Measurements from ENCODE around the gene CXCR5. TPM values are rescaled to one million over a fixed set of nuclear protein-coding genes. Genes with fewer than 3 reads are reported as not detected.
A peak's percentile ranks its signal among the peaks of the same experiment; 100 is the strongest.

CXCR5 gene
- total and polyA plus RNA-seq, 8 donors = 0.10 TPM; not detected in 7

DNA sequence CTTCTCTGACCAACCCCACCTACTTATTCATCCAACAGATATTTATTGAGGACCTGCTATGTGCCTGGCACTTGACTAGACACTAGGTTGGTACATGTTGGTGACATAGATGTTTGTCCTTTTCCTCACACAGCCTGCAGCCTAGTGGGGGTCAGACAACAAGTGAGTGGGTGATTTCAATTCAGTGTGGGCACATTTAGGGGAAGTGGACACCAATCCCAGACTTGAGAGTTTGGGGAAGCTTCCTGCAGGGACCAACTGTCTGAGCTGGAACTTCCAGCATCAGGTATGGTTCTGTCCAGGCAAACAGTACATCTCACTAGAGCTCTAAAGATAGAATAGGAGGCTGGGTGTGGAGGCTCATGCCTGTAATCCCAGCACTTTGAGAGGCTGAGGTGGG lies 47.9 kb downstream of the CXCR5 start:
- H3K4me3 ChIP-seq = no peak overlapping the region
- H3K4me1 ChIP-seq = peaks cover 12 to 32% of the 10 kb centered on the region in 2 donors
- intact Hi-C loops (cut with DNase I) = no loop called here
- no peaks in the 10 kb centered on the region for H3K36me3 ChIP-seq
- H3K27me3 ChIP-seq = no peaks in the 10 kb centered on the region
- DNase-seq (no peak), ATAC-seq (no peak)
- no peak overlapping the region for H3K27ac ChIP-seq
- TF ChIP-seq, protein P1, sequence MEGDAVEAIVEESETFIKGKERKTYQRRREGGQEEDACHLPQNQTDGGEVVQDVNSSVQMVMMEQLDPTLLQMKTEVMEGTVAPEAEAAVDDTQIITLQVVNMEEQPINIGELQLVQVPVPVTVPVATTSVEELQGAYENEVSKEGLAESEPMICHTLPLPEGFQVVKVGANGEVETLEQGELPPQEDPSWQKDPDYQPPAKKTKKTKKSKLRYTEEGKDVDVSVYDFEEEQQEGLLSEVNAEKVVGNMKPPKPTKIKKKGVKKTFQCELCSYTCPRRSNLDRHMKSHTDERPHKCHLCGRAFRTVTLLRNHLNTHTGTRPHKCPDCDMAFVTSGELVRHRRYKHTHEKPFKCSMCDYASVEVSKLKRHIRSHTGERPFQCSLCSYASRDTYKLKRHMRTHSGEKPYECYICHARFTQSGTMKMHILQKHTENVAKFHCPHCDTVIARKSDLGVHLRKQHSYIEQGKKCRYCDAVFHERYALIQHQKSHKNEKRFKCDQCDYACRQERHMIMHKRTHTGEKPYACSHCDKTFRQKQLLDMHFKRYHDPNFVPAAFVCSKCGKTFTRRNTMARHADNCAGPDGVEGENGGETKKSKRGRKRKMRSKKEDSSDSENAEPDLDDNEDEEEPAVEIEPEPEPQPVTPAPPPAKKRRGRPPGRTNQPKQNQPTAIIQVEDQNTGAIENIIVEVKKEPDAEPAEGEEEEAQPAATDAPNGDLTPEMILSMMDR (IDR thresholded peaks at IDR 0.05) = no peak
- H3K9me3 ChIP-seq = no peaks in the 10 kb centered on the region

DNA sequence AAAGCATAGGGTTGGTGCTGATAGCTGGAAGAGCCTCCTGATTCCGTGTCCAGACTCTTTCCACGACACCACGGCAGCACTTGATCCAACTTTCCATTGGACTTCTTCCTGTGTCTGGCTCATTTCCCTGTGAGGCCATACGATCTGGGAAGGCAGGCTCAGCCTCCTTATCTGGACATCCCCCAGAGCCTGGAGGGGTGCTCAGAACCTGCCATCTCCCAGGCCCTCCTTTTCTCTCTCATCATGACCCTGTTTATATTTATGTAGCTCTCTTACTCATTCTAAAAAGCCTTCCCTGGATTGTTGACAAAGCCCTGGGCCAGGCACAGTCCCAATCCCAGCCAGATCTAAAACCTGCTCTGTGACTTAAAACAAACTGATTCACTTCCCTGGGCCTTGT lies 49.8 kb downstream of the CXCR5 start:
- TF ChIP-seq, protein P1 (IDR thresholded peaks at IDR 0.05) = no peak
- no peaks in the 10 kb centered on the region for H3K27me3 ChIP-seq
- peaks cover 8 to 13% of the 10 kb centered on the region in 2 donors for H3K4me1 ChIP-seq
- no peaks in the 10 kb centered on the region for H3K9me3 ChIP-seq
- no peak overlapping the region for H3K4me3 ChIP-seq
- DNase-seq = no peak
- intact Hi-C loops (cut with DNase I) = no loop called here
- H3K36me3 ChIP-seq = no peaks in the 10 kb centered on the region
- ATAC-seq = no peak
- peak overlapping the region in 1 of 2 donors; percentile 46 for H3K27ac ChIP-seq

DNA sequence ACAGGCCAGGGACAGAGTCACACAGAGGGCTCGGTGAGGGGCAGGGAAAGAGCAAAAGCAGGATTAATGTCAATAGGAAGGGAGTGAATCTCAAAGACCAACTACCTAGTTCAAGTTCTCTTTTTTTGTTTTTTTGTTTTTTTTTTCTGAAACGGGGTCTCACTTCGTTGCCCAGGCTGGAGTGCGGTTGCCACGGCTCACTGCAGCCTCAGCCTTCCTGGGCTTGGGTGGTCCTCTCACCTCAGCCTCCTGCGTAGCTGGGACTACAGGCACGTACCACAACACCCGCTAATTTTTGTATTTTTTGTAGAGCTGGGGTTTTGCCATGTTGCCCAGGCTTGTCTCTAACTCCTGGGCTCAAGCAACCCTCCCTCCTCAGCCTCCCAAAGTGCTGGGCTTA lies 51.7 kb downstream of the CXCR5 start:
- intact Hi-C loops (cut with DNase I) = no loop called here
- Histone ChIP-seq H3K9me3 (no peaks in the 10 kb centered on the region), H3K27me3 (no peaks in the 10 kb centered on the region), H3K27ac (no peak overlapping the region), H3K4me3 (no peak overlapping the region), H3K36me3 (no peaks in the 10 kb centered on the region), H3K4me1 (peaks cover 3 to 11% of the 10 kb centered on the region in 2 donors)
- ATAC-seq (no peak), DNase-seq (peak in 1 of 4 donors; percentile 21)
- TF ChIP-seq, protein P1 (IDR thresholded peaks at IDR 0.05) = no peak

DNA sequence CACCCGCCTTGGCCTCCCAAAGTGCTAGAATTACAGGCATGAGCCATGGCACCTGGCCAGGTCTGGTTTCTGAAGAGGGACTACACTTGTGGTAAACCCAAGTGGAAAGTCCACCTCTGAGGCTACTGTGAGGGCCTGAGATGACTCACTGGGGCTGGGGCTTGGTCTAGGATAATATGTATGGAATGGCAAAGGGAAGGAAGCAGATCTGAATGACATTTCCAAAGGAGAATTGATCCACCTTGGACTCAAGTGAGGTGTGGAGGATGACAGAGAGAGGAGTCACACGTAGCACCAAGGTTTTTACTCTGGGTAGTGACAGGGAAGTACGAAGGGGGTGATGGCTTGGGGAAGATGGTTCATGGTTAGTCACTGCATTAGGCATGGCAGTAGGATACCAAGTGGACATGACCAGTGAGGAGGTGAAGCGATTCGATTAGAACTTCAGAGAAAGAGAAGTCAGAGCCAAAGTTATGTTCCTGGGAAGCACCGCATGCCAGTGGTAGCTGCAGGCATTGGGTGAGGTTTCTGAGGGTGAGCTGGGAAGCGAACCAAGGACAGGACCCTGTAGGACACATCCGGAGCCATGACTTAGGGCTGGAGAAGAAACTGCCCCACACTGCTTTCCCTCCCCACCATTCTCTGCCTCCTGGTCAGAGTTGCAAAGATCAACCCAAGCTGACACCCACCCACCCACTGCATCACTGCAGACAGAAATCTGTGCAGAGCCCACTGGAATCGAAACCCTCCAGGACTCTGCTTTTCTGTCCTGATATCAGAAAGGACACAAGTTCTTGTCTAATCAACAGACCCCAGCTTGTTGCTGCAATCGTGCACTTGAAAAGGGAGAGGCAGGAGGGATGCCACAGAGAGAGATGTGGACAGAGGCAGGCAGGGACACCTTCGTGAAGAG lies 55.1 kb downstream of the CXCR5 start:
- Histone ChIP-seq H3K27ac (no peak overlapping the region), H3K27me3 (no peaks in the 10 kb centered on the region), H3K4me3 (no peak overlapping the region), H3K36me3 (no peaks in the 10 kb centered on the region), H3K9me3 (no peaks in the 10 kb centered on the region), H3K4me1 (peaks cover 0 to 10% of the 10 kb centered on the region in 2 donors)
- intact Hi-C loops (cut with DNase I) = no loop called here
- ATAC-seq (peak; percentile 88), DNase-seq (peak in 2 of 4 donors; percentile 74 to 81)
- TF ChIP-seq, protein P1 (IDR thresholded peaks at IDR 0.05) = no peak

DNA sequence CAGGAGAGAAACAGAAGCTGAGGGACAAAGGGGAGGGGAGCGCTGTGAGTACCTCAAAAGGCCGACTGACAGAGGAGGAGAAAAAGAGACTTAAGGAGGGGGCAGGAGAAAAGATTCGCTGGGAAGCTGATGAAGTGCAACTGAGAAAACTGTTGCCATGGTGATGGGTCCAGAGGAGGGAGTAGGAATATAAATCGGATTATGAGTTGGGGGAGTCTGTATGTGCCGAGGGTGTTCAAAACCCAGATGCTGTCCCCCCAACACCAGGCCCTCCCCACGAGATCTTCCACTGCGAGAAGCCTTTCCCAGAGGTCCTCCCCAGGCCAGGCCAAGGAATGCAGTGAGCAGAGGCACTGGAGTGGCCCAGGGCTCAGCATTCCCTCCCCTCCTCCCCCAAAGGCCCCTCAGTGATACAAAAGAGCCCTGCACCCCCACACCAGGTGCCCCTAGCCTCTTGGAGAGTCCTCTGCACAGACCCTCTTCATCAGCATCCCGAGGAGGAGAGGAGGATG lies 55.8 kb downstream of the CXCR5 start:
- H3K27me3 ChIP-seq = no peaks in the 10 kb centered on the region
- H3K27ac ChIP-seq = no peak overlapping the region
- no peaks in the 10 kb centered on the region for H3K9me3 ChIP-seq
- no peak overlapping the region for H3K4me3 ChIP-seq
- TF ChIP-seq, protein P1 (IDR thresholded peaks at IDR 0.05) = no peak
- no peaks in the 10 kb centered on the region for H3K36me3 ChIP-seq
- intact Hi-C loops (cut with DNase I) = no loop called here
- peaks cover 0 to 10% of the 10 kb centered on the region in 2 donors for H3K4me1 ChIP-seq
- peak in 1 of 4 donors; percentile 23 for DNase-seq
- ATAC-seq = no peak
